Keratinocyte (primary cell): ENCODE results near the gene PSMF1.

Source experiments
- CTCF ChIP-seq, 3 experiments: IDR thresholded peaks in 1 of 3; conservative IDR thresholded peaks in 1 of 3; optimal IDR thresholded peaks in 1 of 3; 2 replicates in 2 of 3; 3 replicates in 1 of 3; pipeline versions ENCODE3 to v1.5.1; 2011; ENCODE audit warnings: low read length in 3 of 3, mild to moderate bottlenecking in 3 of 3, moderate library complexity in 2 of 3, control low read depth in 1 of 3, inconsistent platforms in 1 of 3; ENCODE audit not compliant: insufficient read depth in 2 of 3; ENCODE audit errors: extremely low read depth in 1 of 3
- EZH2 ChIP-seq: IDR thresholded peaks from one replicate; pipeline ENCODE4 v1.6.1; 2012; ENCODE audit warnings: inconsistent platforms, mild to moderate bottlenecking, low read length, moderate library complexity

DNA sequence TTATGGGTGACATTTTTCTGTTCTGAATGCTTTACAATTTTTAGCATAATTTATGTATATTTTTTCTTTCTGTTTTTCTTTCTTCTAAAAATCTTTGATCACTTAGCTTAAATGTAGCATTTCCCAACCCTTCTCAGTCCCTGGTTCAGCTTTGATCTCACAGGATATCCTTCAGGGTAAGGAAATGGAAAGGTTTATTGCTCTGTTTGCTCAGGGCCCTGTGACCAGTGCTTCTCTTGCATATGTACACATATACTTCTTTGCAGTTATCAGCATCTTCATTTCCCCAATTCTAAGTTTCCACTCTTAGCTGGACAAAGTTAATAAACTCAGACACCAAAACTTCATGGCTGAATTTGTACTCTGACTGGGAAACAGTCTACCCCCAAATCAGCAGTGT is 35.8 kb downstream of the PSMF1 start:
- TF ChIP-seq EZH2 (no peak), CTCF (optimal IDR thresholded peaks at IDR 0.05 in 1 of 3, IDR thresholded peaks at IDR 0.05 in 1 of 3, conservative IDR thresholded peaks at IDR 0.05 in 1 of 3; ENCODE audit: extremely low read depth in 1 of 3, insufficient read depth in 2 of 3, low read length in 3 of 3) (no peak)
